HuH-7 (cell line): ENCODE data around the gene ICOSLG.
"Not testable (repeated sequence)": the region's sequence is repeated elsewhere in the genome, so short reads cannot be mapped to it uniquely, and the experiment has no call there.

Experiments used
- DNase-seq: peaks from one replicate; pipeline ENCODE4 v3.0.0; 2011; ENCODE audit warnings: low spot score

ICOSLG gene

GRCh38 chr21:44240842-44241241 is at the start of gene ICOSLG:
ICOSLG (minus strand) TSS chr21:44240943; CDS start chr21:44240817, 126 bp downstream.
- not testable (repeated sequence) for DNase-seq

GRCh38 chr21:44289381-44290010 is 48.8 kb upstream of the ICOSLG start:
- DNase-seq = no peak

- DNase-seq = no peak
Observed at GRCh38 chr21:44288251-44289110, 47.7 kb upstream of the ICOSLG start.

GRCh38 chr21:44286716-44287632 is 46.2 kb upstream of the ICOSLG start:
- DNase-seq = no peak

- DNase-seq = no peak
Observed at GRCh38 chr21:44286086-44286715, 45.5 kb upstream of the ICOSLG start.

- DNase-seq = no peak
Observed at GRCh38 chr21:44285138-44285992, 44.6 kb upstream of the ICOSLG start, which contains the start of gene AIRE. AIRE (plus strand) TSS chr21:44285876; CDS start chr21:44286007, 131 bp downstream.

- DNase-seq = no peak
Observed at GRCh38 chr21:44283948-44284347, 43.2 kb upstream of the ICOSLG start.

- not testable (repeated sequence) for DNase-seq
Observed at GRCh38 chr21:44283211-44283785, 42.6 kb upstream of the ICOSLG start.

GRCh38 chr21:44282370-44282769 is 41.6 kb upstream of the ICOSLG start:
- no peak for DNase-seq

- no peak for DNase-seq
Observed at GRCh38 chr21:44281801-44282200, 41.1 kb upstream of the ICOSLG start.

GRCh38 chr21:44279354-44280260 is 38.9 kb upstream of the ICOSLG start:
- DNase-seq = no peak

- no peak for DNase-seq
Observed at GRCh38 chr21:44275041-44275440, 34.3 kb upstream of the ICOSLG start.

GRCh38 chr21:44273046-44273445 is 32.3 kb upstream of the ICOSLG start:
- no peak for DNase-seq

GRCh38 chr21:44272284-44272858 is 31.6 kb upstream of the ICOSLG start:
- DNase-seq = no peak

GRCh38 chr21:44271558-44272283 is 31.0 kb upstream of the ICOSLG start:
- DNase-seq = no peak

GRCh38 chr21:44269090-44269489 is 28.3 kb upstream of the ICOSLG start:
- DNase-seq = no peak

- no peak for DNase-seq
Observed at GRCh38 chr21:44267655-44268142, 27.0 kb upstream of the ICOSLG start.

GRCh38 chr21:44265734-44266270 is 25.1 kb upstream of the ICOSLG start:
- DNase-seq = no peak
